GM18870 (cell line): Measurements from ENCODE around the gene TBKBP1.

ENCODE experiments used
- ATAC-seq: cut with Tn5 transposase; IDR thresholded peaks from one replicate; pipeline ENCODE4 v1.9.1; 2021; ENCODE audit warnings: moderate library complexity; ENCODE audit not compliant: unreplicated experiment

Gene TBKBP1, protein sequence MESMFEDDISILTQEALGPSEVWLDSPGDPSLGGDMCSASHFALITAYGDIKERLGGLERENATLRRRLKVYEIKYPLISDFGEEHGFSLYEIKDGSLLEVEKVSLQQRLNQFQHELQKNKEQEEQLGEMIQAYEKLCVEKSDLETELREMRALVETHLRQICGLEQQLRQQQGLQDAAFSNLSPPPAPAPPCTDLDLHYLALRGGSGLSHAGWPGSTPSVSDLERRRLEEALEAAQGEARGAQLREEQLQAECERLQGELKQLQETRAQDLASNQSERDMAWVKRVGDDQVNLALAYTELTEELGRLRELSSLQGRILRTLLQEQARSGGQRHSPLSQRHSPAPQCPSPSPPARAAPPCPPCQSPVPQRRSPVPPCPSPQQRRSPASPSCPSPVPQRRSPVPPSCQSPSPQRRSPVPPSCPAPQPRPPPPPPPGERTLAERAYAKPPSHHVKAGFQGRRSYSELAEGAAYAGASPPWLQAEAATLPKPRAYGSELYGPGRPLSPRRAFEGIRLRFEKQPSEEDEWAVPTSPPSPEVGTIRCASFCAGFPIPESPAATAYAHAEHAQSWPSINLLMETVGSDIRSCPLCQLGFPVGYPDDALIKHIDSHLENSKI

DNA sequence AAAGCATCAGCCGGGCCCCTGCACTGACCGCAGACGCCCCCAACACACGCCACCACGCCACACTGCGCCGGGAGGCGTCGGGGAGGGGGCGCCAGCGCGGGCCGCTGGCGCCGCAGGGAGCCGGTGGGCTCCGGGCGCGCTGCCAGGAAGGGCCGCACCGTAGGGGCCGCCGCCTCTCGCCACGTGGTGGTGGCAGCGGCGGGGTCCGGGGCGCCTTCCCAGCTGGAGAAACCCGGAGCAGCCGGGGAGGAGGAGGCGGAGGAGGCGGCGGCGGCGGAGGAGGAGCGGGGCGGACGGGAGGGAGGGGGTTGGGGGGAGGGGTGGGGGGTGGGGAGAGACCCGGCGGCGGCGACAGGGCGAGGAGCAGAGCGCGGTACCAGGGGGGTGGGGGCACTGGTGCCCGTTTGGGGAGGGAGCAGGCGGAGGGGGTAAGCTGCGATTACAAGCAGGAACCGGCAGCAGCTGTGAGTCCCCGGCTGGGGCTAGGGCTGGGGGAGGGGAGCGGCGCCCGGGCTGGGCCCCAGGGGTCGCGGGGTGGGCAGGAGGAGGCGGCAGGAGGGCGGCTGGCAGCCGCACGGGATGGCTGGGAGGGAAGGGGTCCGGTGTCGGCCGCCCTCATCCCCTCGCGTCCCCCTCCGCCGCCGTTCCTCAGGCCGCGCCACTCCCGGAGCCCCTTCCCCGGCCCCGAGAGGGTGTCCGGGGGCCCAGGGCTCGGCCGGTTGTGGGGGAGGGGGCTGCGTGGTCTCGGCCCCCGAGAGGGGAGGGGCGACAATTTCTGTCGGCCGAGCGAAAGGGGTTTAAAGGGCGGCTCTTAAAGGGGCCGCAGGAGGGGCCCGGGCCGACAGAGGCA, at the start of gene TBKBP1:
TBKBP1 (plus strand) TSS at position 431 of the 850 bp plus-strand sequence. CDS start 1,952 bp downstream, outside the sequence.
- no peak for ATAC-seq

- no peak for ATAC-seq
These were observed 49.6 kb upstream of the TBKBP1 start for GRCh38 chr17:47644324-47644723.

- ATAC-seq: peak; percentile 79
These were observed 44.6 kb upstream of the TBKBP1 start, which contains the start of gene KPNB1 for GRCh38 chr17:47649153-47649971. TSS of gene KPNB1 (plus strand) at chr17:47649919. CDS start at chr17:47650245, 326 bp downstream.

DNA sequence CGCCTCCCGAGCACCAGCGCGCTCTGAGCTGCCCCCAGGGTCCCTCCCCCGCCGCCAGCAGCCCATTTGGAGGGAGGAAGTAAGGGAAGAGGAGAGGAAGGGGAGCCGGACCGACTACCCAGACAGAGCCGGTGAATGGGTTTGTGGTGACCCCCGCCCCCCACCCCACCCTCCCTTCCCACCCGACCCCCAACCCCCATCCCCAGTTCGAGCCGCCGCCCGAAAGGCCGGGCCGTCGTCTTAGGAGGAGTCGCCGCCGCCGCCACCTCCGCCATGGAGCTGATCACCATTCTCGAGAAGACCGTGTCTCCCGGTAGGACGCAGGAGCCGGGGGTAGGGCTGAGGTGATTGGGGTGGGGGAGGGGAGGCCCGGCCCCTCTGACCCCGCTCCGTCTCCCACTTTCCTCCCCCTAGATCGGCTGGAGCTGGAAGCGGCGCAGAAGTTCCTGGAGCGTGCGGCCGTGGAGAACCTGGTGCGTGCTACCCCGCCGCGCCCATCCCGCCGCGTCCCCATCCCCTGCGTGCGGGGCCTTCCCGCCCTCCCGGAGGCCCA, 43.9 kb upstream of the TBKBP1 start:
- no peak for ATAC-seq

- peak; percentile 38 for ATAC-seq
These were observed 43.1 kb upstream of the TBKBP1 start for GRCh38 chr17:47650525-47651522.

GRCh38 chr17:47651704-47652103, 42.3 kb upstream of the TBKBP1 start:
- ATAC-seq: no peak

DNA sequence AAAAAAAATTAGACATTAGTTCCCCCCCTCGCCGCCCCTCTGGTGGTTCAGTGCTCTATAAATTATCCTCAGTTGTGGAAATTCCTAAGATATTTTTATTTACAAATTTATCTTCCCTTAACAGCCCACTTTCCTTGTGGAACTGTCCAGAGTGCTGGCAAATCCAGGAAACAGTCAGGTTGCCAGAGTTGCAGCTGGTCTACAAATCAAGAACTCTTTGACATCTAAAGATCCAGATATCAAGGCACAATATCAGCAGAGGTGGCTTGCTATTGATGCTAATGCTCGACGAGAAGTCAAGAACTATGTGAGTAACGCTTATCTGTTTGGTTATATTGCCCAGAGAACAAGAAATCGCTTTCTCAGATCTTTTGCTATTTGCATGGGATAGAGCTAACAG, 41.4 kb upstream of the TBKBP1 start:
- ATAC-seq: no peak

- ATAC-seq: no peak
These were observed 40.5 kb upstream of the TBKBP1 start for GRCh38 chr17:47653442-47653841.

DNA sequence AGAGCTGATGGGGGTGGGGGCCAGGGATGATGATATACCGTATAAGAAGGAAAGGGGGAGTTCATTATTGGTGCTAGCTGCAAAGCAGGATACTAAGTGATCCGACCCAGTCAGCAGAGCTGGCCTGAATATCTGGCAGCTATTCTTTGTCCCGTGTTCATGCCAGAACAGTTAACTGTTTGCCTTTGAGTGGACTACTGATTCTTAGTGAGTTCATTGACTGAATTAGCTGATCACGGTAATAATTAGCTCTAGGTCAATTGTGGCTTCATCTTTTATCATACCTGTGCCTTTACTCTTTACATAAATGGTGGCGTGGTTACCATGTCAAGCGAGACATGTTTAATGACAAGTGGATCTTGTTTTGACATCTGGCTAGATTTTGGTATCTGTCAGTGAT, 39.0 kb upstream of the TBKBP1 start:
- no peak for ATAC-seq

GRCh38 chr17:47660064-47660492, 33.9 kb upstream of the TBKBP1 start:
- ATAC-seq: peak; percentile 48

DNA sequence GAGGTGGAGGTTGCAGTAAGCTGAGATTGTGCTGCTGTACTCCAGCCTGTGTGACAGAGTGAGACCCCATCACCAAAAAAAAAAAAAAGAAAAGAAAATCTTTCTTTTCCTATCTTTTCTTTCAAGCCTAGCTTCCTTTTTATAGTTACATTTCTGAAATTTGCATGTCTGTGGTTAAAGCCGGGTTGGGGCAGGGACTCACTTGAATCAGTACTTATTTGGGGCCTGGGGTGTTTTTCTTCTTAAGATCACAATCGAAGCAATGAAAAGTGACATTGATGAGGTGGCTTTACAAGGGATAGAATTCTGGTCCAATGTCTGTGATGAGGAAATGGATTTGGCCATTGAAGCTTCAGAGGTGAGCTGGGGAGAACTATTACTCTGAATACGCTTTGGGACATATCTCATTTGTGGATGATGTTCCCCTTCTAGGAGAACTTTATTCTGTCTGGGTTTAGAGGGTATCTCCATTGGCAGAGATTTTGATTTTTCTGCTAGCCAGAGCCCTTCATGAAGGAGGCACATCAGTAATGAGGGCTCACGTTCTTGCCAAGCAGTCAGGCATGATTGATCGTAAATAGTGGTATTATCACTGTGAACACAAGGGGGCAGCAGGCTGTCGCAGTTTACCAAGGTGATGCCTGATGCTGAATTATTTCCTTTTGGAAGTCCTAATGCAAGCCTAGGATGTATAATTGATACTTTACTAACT, 29.9 kb upstream of the TBKBP1 start:
- no peak for ATAC-seq

- no peak for ATAC-seq
These were observed 29.4 kb upstream of the TBKBP1 start for GRCh38 chr17:47664624-47664941.

DNA sequence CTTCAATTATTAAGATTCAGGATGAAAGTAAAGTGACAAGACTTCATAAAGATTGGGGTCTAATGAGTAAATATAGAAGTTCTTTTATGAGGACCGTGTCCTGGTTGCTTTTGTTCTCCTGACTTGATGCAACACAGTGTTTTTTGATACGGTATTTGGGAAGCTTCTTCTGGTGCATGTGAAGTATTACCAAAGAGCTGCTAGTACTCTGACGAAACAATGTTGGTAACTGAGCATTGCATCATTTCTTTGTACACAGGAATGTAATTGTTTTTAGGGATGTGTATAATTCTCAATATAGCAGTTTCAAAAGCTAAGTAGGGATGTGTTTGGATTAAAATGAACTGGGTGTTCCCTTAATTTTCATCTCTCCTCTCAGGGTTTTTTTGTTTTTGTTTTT, 28.3 kb upstream of the TBKBP1 start:
- ATAC-seq: no peak

DNA sequence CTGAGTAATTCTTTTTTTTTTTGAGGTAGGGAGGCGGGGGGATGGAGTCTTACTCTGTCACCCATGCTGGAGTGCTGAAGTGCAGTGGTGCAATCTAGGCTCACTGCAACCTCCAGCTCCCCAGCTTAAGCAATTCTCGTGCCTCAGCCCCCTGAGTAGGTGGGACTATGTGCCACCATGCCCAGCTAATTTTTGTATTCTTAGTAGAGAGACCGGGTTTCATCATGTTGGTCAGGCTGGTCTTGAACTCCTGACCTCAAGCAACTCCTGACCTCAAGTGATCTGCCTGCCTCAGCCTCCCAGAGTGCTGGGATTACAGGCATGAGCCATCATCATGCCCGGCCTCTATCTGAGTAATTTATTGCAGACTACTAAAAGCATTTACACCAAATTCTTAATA, 24.9 kb upstream of the TBKBP1 start:
- no peak for ATAC-seq

DNA sequence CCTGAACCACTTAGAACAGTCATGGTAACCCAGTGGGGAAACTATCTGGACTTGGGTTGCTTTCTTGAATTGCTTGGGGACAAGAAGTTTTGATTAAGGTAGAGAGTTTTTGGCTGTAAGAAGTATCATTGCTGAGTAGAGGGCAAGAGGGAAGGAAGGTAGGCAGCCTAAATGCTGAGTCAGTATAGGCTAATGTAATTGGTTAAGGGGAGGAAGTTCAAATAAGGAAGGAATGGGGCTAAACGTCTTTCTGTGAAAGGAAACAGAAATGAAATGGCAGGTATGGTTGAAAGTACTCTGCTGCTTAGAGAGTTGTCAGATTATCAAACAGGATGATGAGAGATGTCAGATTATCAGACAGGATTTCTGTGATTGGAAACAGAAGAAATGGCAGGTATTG, 23.9 kb upstream of the TBKBP1 start:
- ATAC-seq: no peak

DNA sequence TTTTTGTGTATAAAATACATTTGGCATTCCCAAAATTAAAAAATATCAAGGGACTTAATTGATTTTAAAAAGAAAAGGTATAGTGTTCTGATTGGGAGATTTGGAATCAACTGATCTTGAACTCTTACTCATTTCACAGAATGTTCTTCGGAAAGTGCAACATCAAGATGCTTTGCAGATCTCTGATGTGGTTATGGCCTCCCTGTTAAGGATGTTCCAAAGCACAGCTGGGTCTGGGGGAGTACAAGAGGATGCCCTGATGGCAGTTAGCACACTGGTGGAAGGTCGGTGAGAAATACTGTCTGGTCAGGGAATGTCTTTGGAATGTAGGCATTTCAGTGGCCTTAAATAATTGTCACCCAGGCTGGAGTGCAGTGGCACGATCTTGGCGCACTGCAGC, 19.5 kb upstream of the TBKBP1 start:
- no peak for ATAC-seq

- ATAC-seq: no peak
These were observed 18.4 kb upstream of the TBKBP1 start for GRCh38 chr17:47675380-47676198.

- no peak for ATAC-seq
These were observed 17.8 kb upstream of the TBKBP1 start for GRCh38 chr17:47676199-47676472.
